ENCODE data around the gene B4GALNT3.
A peak's percentile ranks its signal among the peaks of the same experiment; 100 is the strongest.

The B4GALNT3 gene

GRCh38 chr12:468671-469389, 9.1 kb downstream of the B4GALNT3 start:
- peak; percentile 63 for DNase-seq

- no peak for DNase-seq
Measured at GRCh38 chr12:470133-470532, 10.4 kb downstream of the B4GALNT3 start.

GRCh38 chr12:473198-473597, 13.5 kb downstream of the B4GALNT3 start:
- no peak for DNase-seq

GRCh38 chr12:473863-474577, 14.3 kb downstream of the B4GALNT3 start:
- peak; percentile 59 for DNase-seq

- DNase-seq, result no peak
Measured at GRCh38 chr12:475286-475685, 15.5 kb downstream of the B4GALNT3 start.

- no peak for DNase-seq
Measured at GRCh38 chr12:479161-479560, 19.4 kb downstream of the B4GALNT3 start.

GRCh38 chr12:480831-481816, 21.4 kb downstream of the B4GALNT3 start:
- peak; percentile 73 for DNase-seq

GRCh38 chr12:482061-482460, 22.3 kb downstream of the B4GALNT3 start:
- no peak for DNase-seq

GRCh38 chr12:484096-484495, 24.4 kb downstream of the B4GALNT3 start:
- no peak for DNase-seq

GRCh38 chr12:490260-490659, 30.5 kb downstream of the B4GALNT3 start:
- no peak for DNase-seq

- DNase-seq, result no peak
Measured at GRCh38 chr12:495466-495865, 35.7 kb downstream of the B4GALNT3 start.

GRCh38 chr12:496736-497135, 37.0 kb downstream of the B4GALNT3 start:
- no peak for DNase-seq

GRCh38 chr12:497501-498160, 37.9 kb downstream of the B4GALNT3 start:
- no peak for DNase-seq

GRCh38 chr12:499837-500458, 40.2 kb downstream of the B4GALNT3 start:
- no peak for DNase-seq

GRCh38 chr12:501722-502447, 42.1 kb downstream of the B4GALNT3 start:
- no peak for DNase-seq

- DNase-seq, result no peak
Measured at GRCh38 chr12:503111-503761, 43.5 kb downstream of the B4GALNT3 start.

GRCh38 chr12:505221-505620, 45.5 kb downstream of the B4GALNT3 start:
- no peak for DNase-seq

- DNase-seq, result no peak
Measured at GRCh38 chr12:507391-507796, 47.7 kb downstream of the B4GALNT3 start.

GRCh38 chr12:508145-508544, 48.4 kb downstream of the B4GALNT3 start:
- DNase-seq, result no peak

GRCh38 chr12:508795-509194, 49.1 kb downstream of the B4GALNT3 start:
- no peak for DNase-seq

GRCh38 chr12:509500-509899, 49.8 kb downstream of the B4GALNT3 start:
- DNase-seq, result peak; percentile 65

Data from fibroblast of skin of right biceps (primary cell).